Adrenal gland (tissue), 12 donors: Measurements from ENCODE around the gene NAA10. TPM values are rescaled to one million over a fixed set of nuclear protein-coding genes. Genes with fewer than 3 reads are reported as not detected.

Experiments used
- DNase-seq, 7 donors: peaks; one replicate each; pipeline ENCODE4 v3.0.0-alpha.2; 2019 to 2020
- H3K27ac ChIP-seq, 5 donors: fragments of 200-600 bp; sonication (generic) in 4 of 5; 1 replicate in 3 of 5; 2 replicates in 2 of 5; pipeline versions ENCODE4 v1.5.1 to v1.8.0; 2016 to 2020; ENCODE audit warnings: mild to moderate bottlenecking in 1 of 5
- H3K27me3 ChIP-seq: fragments of 200-600 bp; 2 replicates; pipeline ENCODE4 v1.8.0; 2021
- H3K36me3 ChIP-seq, 2 donors: fragments of 200-600 bp; replicated peaks in 1 of 2; 1 replicate in 1 of 2; 2 replicates in 1 of 2; pipeline versions ENCODE4 v1.5.1 to v1.8.0; 2018 to 2022
- H3K4me1 ChIP-seq, 2 donors: fragments of 200-600 bp; replicated peaks in 1 of 2; 1 replicate in 1 of 2; 2 replicates in 1 of 2; pipeline versions ENCODE4 v1.5.1 to v1.8.0; 2018 to 2021
- H3K4me3 ChIP-seq, 4 donors: fragments of 200-600 bp; sonication (generic) in 3 of 4; one replicate each; pipeline ENCODE4 v1.5.1; 2016 to 2018
- H3K9me3 ChIP-seq, 3 donors: fragments of 200-600 bp; sonication (generic) in 1 of 3; replicated peaks in 1 of 3; 1 replicate in 2 of 3; 2 replicates in 1 of 3; pipeline versions ENCODE4 v1.5.1 to v1.8.0; 2016 to 2021
- CTCF ChIP-seq, 6 experiments: fragments of 450-650 bp in 4 of 6; fragments of 200-600 bp in 2 of 6; sonication (generic) in 1 of 6; IDR thresholded peaks; 1 replicate in 5 of 6; 2 replicates in 1 of 6; pipeline versions ENCODE4 v1.5.1 to v1.8.0; 2016 to 2021; ENCODE audit warnings: antibody characterized with exemption in 6 of 6, mild to moderate bottlenecking in 2 of 6, moderate library complexity in 1 of 6
- POLR2A ChIP-seq, 2 donors: fragments of 450-650 bp; IDR thresholded peaks; one replicate each; pipeline ENCODE4 v1.6.1; 2017; ENCODE audit warnings: antibody characterized with exemption in 2 of 2, mild to moderate bottlenecking in 2 of 2, moderate library complexity in 1 of 2
- WGBS, 4 donors: extraction: QIAGEN DNeasy Blood & Tissue Kit in 2 of 4; methylation state at CpG; one replicate each; pipeline versions ENCODE4 v1.1.5 to v1.1.7; 2013 to 2017; 5-methylcytosine and 5-hydroxymethylcytosine counted together
- intact Hi-C, 2 donors: fragments of 100-400 bp; cut with DNase I; formaldehyde crosslinking; loops; one replicate each; pipeline versions ENCODE4 v1.14.1 to v1.15.0; 2022 to 2023
- polyA plus RNA-seq, 3 donors: library from polyadenylated mRNA; stranded (reverse); fragments of 200-250 nt in 2 of 3; fragments of 350-450 nt in 1 of 3; fragmentation: Illumina TruSeq in 1 of 3; extraction: RNeasy Lipid Tissue Mini Kit (QIAGEN cat#74804) in 1 of 3; gene quantifications; one replicate each; pipeline ENCODE4 v1.2.3, GENCODE V29; 2013 to 2014
- total RNA-seq, 9 donors: library from RNA; depleted of rRNA in 4 of 9; stranded (reverse); fragments of >200 nt in 4 of 9; fragments of 120-200 nt in 1 of 9; fragmentation: NEBNext Ultra II Directional in 1 of 9; extraction: Animal tissue kit (Norgen Biotek cat#: 25700) in 1 of 9; gene quantifications; one replicate each; pipeline versions ENCODE4 v1.1.0 to v1.2.4, GENCODE V29; 2013 to 2023
- donor health status: healthy with polysubstance abuse.
- donor health status: Bipolar disorder and iron deficiency.
- donor health status: DM: yes; HTN: yes; CAD: no.
- donor health status: DM: no; HTN: no; CAD: no.
- donor health status: DM: no; HTN: no; CAD: no.
- donor health status: DM: yes; HTN: yes; CAD: no.

NAA10 gene
- total and polyA plus RNA-seq, 12 donors: 60.0 to 287 (median 97.8) TPM

DNA sequence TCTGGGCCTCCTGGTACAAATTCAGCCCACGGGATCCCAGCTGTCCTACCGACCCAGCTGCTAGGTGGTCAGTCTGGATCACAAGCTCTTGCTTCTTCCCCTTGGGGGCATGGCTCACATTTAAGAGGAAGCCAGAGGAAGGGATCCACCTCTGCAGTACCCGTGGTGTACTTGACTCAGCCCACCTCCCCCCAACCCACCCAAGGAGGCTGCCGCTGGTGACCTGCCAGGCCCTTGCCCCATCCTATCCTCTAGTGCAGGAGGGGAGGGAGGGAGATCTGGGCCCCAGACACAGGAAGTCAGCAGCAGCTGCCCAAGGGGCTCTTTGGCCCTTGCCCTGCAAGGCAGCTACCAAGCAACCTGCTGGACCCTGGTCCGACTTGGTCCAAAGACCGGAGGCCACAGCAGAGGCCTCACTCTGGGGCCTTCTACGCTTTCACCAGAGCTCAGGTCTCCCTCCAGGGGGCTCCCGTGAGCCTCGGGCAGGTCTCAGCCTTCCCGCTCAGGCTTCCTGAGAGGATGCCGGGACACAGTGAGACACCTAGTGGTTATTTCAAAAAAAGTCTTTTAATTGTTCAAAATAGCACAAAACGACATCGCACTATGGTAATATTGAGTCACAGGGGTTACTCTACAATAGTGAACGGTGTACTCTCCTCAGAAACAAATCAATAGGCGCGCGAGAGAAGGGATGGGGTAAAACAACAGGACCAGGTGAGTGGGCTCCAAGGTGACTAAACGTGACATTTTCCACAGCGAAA lies 12.4 kb upstream of the NAA10 start:
- TF ChIP-seq CTCF (IDR thresholded peaks at IDR 0.05) (peak; percentile 65 to 86 (median 80)), POLR2A (IDR thresholded peaks at IDR 0.05) (no peak)
- intact Hi-C loops: no loop called here
- H3K27me3 ChIP-seq: no peaks in the 10 kb centered on the region
- 20 to 46% (median 40%) methylated on average over 8 to 19 of the region's 19 CpGs for WGBS, 4 donors
- peaks cover 0 to 38% of the 10 kb centered on the region in 2 donors for H3K36me3 ChIP-seq
- no peak overlapping the region for H3K4me3 ChIP-seq
- H3K27ac ChIP-seq: peak overlapping the region in 4 of 5 donors; percentile 35 to 83 (median 62)
- DNase-seq: peak; percentile 74 to 86 (median 80)
- H3K4me1 ChIP-seq: peaks cover 0 to 13% of the 10 kb centered on the region in 2 donors
- H3K9me3 ChIP-seq: no peaks in the 10 kb centered on the region

DNA sequence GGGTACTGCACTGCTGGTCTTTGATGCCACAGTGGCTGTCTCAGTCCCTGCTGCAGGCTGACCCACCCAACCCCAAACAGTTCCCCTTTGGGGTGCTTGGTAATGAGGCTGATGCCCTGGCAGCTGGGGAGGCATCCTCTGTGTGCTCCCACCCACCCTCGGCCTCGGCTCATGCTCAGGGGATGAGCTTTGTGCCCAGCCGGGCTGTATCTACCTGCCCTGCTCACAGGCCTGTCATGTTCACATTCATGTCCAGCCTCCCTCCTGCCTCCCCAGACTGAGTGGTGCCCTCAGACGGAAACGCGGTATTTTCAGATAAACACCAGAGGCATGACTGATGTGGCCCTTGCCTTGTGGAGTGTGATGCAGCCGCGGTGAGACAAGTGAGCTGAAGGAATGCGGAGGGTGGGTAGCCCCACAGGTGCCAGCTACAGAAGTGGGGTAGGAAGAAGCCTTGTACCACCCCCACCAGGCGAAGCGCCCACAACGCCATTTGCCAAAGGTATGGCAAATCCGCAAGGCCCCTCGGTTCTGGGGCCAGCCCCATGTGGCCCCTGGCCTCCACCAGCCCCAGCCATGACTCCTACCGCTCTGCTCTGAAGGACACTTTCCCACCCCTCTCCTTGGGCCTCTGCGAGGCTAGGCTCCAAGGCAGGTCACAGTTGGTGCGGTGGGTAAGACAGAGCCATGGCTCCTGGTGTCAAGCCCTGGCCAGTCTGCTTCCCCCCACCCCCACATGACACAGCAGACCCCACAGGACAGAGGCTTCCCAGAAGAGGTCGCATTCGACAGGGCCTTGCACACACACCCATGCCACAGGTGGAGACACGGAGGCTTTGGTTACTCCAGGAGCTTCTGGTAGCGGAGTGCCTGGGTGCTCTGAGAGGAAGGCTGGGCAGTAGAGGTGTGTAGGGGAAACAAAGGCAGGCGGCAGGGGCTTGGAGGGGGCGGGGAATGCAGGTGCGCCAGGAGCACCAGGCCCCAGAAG lies 11.4 kb upstream of the NAA10 start:
- H3K9me3 ChIP-seq: no peaks in the 10 kb centered on the region
- H3K27me3 ChIP-seq: no peaks in the 10 kb centered on the region
- peaks cover 0 to 13% of the 10 kb centered on the region in 2 donors for H3K4me1 ChIP-seq
- no peak for DNase-seq
- peak overlapping the region in 1 of 5 donors; percentile 83 for H3K27ac ChIP-seq
- WGBS, 4 donors: 82 to 87% (median 84%) methylated on average over 9 to 24 of the region's 24 CpGs
- no peak overlapping the region for H3K4me3 ChIP-seq
- H3K36me3 ChIP-seq: peaks cover 0 to 29% of the 10 kb centered on the region in 2 donors
- TF ChIP-seq CTCF (IDR thresholded peaks at IDR 0.05) (no peak), POLR2A (IDR thresholded peaks at IDR 0.05) (no peak)
- intact Hi-C loops: no loop called here

GRCh38 chrX:153944800-153945150 lies 9.9 kb upstream of the NAA10 start:
- no peaks in the 10 kb centered on the region for H3K27me3 ChIP-seq
- intact Hi-C loops: no loop called here
- peaks cover 0 to 18% of the 10 kb centered on the region in 2 donors for H3K4me1 ChIP-seq

More at GRCh38 chrX:153944800-153945150, 9.9 kb upstream of the NAA10 start:
- 0 to 59% (median 40%) methylated on average over 1 to 6 of the region's 6 CpGs for WGBS, 4 donors
- Histone ChIP-seq H3K36me3 (peaks cover 0 to 14% of the 10 kb centered on the region in 2 donors), H3K27ac (no peak overlapping the region), H3K4me3 (peak overlapping the region in 1 of 4 donors; percentile 45), H3K9me3 (no peaks in the 10 kb centered on the region)
- TF ChIP-seq POLR2A (IDR thresholded peaks at IDR 0.05) (no peak), CTCF (IDR thresholded peaks at IDR 0.05) (no peak)
- no peak for DNase-seq
